Chondrocyte (in vitro differentiated cells): ENCODE data around the gene SRCAP. TPM values are rescaled to one million over a fixed set of nuclear protein-coding genes. Genes with fewer than 3 reads are reported as not detected.
"Not testable (repeated sequence)": the region's sequence is repeated elsewhere in the genome, so short reads cannot be mapped to it uniquely, and the experiment has no call there.

ENCODE experiments used
- DNase-seq: peaks from one replicate; pipeline ENCODE4 v3.0.0; 2021; ENCODE audit warnings: mixed read lengths, low spot score
- H3K27ac Mint-ChIP-seq: one replicate; pipeline ENCODE4 v1.8.0; 2021; ENCODE audit warnings: mild to moderate bottlenecking, moderate library complexity, mixed read lengths; ENCODE audit not compliant: unreplicated experiment
- H3K27me3 Mint-ChIP-seq: 2 replicates; pipeline ENCODE4 v1.8.0; 2021; ENCODE audit warnings: low read depth, mixed read lengths
- H3K36me3 Mint-ChIP-seq: 2 replicates; pipeline ENCODE4 v1.8.0; 2021; ENCODE audit warnings: low read depth, mixed read lengths
- H3K4me1 Mint-ChIP-seq: 2 replicates; pipeline ENCODE4 v1.8.0; 2021; ENCODE audit warnings: low read depth, mild to moderate bottlenecking, mixed read lengths
- H3K4me3 Mint-ChIP-seq: one replicate; pipeline ENCODE4 v1.8.0; 2021; ENCODE audit warnings: mild to moderate bottlenecking, moderate library complexity, mixed read lengths; ENCODE audit not compliant: unreplicated experiment
- H3K9me3 Mint-ChIP-seq: 2 replicates; pipeline ENCODE4 v1.8.0; 2021; ENCODE audit warnings: low read depth, mixed read lengths
- total RNA-seq: library from RNA; stranded (reverse); gene quantifications from 3 replicates; pipeline ENCODE4 v1.2.1, GENCODE V29; 2021
- TF ChIP-seq, protein P1 (sequence below): fragments of 200-600 bp; sonication (generic); IDR thresholded peaks from 2 replicates; pipeline ENCODE4 v1.5.0; 2021; ENCODE audit warnings: antibody characterized with exemption, mild to moderate bottlenecking, moderate library complexity

Gene SRCAP
- total RNA-seq, 1 donor from 2014 or later: 49.2 TPM

GRCh38 chr16:30697264-30698138 lies 1.5 kb upstream of the SRCAP start:
- Mint-ChIP-seq H3K27ac (peak overlapping the region; percentile 100), H3K27me3 (no peaks in the 10 kb centered on the region), H3K4me3 (peak overlapping the region; percentile 88), H3K9me3 (no peaks in the 10 kb centered on the region), H3K4me1 (peaks cover 23% of the 10 kb centered on the region), H3K36me3 (peaks cover 2% of the 10 kb centered on the region)
- peak; percentile 100 for DNase-seq
- TF ChIP-seq, protein P1, sequence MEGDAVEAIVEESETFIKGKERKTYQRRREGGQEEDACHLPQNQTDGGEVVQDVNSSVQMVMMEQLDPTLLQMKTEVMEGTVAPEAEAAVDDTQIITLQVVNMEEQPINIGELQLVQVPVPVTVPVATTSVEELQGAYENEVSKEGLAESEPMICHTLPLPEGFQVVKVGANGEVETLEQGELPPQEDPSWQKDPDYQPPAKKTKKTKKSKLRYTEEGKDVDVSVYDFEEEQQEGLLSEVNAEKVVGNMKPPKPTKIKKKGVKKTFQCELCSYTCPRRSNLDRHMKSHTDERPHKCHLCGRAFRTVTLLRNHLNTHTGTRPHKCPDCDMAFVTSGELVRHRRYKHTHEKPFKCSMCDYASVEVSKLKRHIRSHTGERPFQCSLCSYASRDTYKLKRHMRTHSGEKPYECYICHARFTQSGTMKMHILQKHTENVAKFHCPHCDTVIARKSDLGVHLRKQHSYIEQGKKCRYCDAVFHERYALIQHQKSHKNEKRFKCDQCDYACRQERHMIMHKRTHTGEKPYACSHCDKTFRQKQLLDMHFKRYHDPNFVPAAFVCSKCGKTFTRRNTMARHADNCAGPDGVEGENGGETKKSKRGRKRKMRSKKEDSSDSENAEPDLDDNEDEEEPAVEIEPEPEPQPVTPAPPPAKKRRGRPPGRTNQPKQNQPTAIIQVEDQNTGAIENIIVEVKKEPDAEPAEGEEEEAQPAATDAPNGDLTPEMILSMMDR: no peak

- TF ChIP-seq, protein P1: no peak
- Mint-ChIP-seq H3K9me3 (no peaks in the 10 kb centered on the region), H3K4me3 (peak overlapping the region; percentile 88), H3K4me1 (peaks cover 23% of the 10 kb centered on the region), H3K27me3 (no peaks in the 10 kb centered on the region), H3K36me3 (peaks cover 6% of the 10 kb centered on the region), H3K27ac (peak overlapping the region; percentile 100)
- DNase-seq: peak; percentile 95
These were observed 694 bp upstream of the SRCAP start for GRCh38 chr16:30698139-30698815.

GRCh38 chr16:30699615-30700099 lies 686 bp downstream of the SRCAP start:
- H3K27ac Mint-ChIP-seq: peak overlapping the region; percentile 98
- H3K27me3 Mint-ChIP-seq: no peaks in the 10 kb centered on the region
- no peak for DNase-seq
- H3K4me3 Mint-ChIP-seq: peak overlapping the region; percentile 88
- TF ChIP-seq, protein P1: no peak
- peaks cover 23% of the 10 kb centered on the region for H3K4me1 Mint-ChIP-seq
- H3K36me3 Mint-ChIP-seq: peaks cover 12% of the 10 kb centered on the region
- no peaks in the 10 kb centered on the region for H3K9me3 Mint-ChIP-seq

GRCh38 chr16:30700491-30700890 lies 1.5 kb downstream of the SRCAP start:
- H3K4me1 Mint-ChIP-seq: peaks cover 23% of the 10 kb centered on the region

DNA sequence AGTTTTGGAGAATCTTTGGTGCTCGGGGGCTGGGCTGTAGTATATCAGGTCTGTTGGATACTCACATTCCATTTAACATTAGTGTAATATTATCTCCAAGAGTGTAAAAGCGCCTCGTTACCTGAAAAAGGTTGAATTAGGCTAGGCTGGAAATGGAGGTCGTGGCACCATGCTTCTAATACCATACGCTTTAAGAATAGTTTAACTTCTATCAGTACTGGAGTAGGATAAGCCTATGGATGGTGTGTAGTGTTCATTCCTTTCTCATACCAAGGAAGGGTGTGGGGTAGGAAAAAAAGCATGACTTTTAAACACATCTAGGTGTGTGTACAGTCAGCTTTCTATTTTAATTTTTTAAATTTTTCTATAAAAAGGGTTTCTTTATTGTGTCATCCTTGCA lies 2.0 kb downstream of the SRCAP start:
- Mint-ChIP-seq H3K9me3 (no peaks in the 10 kb centered on the region), H3K27ac (peak overlapping the region; percentile 61), H3K36me3 (peaks cover 16% of the 10 kb centered on the region), H3K4me3 (peak overlapping the region; percentile 44), H3K27me3 (no peaks in the 10 kb centered on the region), H3K4me1 (peaks cover 23% of the 10 kb centered on the region)
- no peak for DNase-seq
- TF ChIP-seq, protein P1: no peak

More at GRCh38 chr16:30700491-30700890, 1.5 kb downstream of the SRCAP start:
- Mint-ChIP-seq H3K27me3 (no peaks in the 10 kb centered on the region), H3K9me3 (no peaks in the 10 kb centered on the region), H3K4me3 (peak overlapping the region; percentile 44), H3K36me3 (peaks cover 13% of the 10 kb centered on the region), H3K27ac (peak overlapping the region; percentile 61)
- no peak for DNase-seq
- TF ChIP-seq, protein P1: no peak

- H3K9me3 Mint-ChIP-seq, DNase-seq, H3K27me3 Mint-ChIP-seq, H3K4me3 Mint-ChIP-seq: not testable (repeated sequence)
- peak overlapping the region; percentile 49 for H3K27ac Mint-ChIP-seq
- peaks cover 30% of the 10 kb centered on the region for H3K36me3 Mint-ChIP-seq
- H3K4me1 Mint-ChIP-seq: peaks cover 15% of the 10 kb centered on the region
These were observed 4.1 kb downstream of the SRCAP start for GRCh38 chr16:30703071-30703470.
